ENCODE results near the gene TEK. TPM values are rescaled to one million over a fixed set of nuclear protein-coding genes. Genes with fewer than 3 reads are reported as not detected.

The TEK gene
- total and polyA plus RNA-seq, 9 donors = 2.0 to 22.2 (median 4.0) TPM

GRCh38 chr9:27073841-27074728 is 34.9 kb upstream of the TEK start:
- H3K4me3 ChIP-seq = no peak overlapping the region
- DNase-seq = no peak
- 74 to 77% (median 74%) methylated on average over 3 to 4 of the region's 4 CpGs for WGBS, 3 donors
- TF ChIP-seq, protein P1, sequence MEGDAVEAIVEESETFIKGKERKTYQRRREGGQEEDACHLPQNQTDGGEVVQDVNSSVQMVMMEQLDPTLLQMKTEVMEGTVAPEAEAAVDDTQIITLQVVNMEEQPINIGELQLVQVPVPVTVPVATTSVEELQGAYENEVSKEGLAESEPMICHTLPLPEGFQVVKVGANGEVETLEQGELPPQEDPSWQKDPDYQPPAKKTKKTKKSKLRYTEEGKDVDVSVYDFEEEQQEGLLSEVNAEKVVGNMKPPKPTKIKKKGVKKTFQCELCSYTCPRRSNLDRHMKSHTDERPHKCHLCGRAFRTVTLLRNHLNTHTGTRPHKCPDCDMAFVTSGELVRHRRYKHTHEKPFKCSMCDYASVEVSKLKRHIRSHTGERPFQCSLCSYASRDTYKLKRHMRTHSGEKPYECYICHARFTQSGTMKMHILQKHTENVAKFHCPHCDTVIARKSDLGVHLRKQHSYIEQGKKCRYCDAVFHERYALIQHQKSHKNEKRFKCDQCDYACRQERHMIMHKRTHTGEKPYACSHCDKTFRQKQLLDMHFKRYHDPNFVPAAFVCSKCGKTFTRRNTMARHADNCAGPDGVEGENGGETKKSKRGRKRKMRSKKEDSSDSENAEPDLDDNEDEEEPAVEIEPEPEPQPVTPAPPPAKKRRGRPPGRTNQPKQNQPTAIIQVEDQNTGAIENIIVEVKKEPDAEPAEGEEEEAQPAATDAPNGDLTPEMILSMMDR (IDR thresholded peaks at IDR 0.05) = no peak
- TF ChIP-seq EP300 (IDR thresholded peaks at IDR 0.05) (no peak), POLR2A (IDR thresholded peaks at IDR 0.05) (no peak)
- no peaks in the 10 kb centered on the region for H3K4me1 ChIP-seq (ENCODE audit: insufficient read depth)
- intact Hi-C loops (cut with DNase I) = no loop called here
- no peak overlapping the region for H3K27ac ChIP-seq
- H3K9me3 ChIP-seq = no peaks in the 10 kb centered on the region
- H3K27me3 ChIP-seq = no peaks in the 10 kb centered on the region
- no peaks in the 10 kb centered on the region for H3K36me3 ChIP-seq

DNA sequence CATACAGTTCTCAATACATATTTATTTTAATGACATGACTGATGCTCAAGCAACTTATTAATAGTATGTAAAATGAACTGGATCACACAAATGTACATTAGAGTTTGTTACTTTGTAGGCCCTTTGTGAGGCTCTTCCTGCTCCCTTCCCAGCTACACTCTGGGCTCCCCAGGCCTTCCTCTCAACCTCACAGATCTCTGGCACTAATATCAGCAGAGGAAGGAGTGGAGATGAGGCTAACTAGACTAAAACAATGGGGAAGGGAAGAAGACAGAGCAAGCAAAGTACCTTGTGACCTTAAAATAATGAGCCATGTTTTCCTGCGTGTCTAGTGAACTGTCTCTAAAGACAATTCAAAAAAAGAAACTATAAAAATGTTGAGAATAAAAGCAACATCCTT is 30.3 kb upstream of the TEK start:
- no peak overlapping the region for H3K27ac ChIP-seq
- no peak for DNase-seq
- intact Hi-C loops (cut with DNase I) = no loop called here
- no peaks in the 10 kb centered on the region for H3K36me3 ChIP-seq
- TF ChIP-seq, protein P1 (IDR thresholded peaks at IDR 0.05) = no peak
- no peak for TF ChIP-seq POLR2A (IDR thresholded peaks at IDR 0.05)
- TF ChIP-seq EP300 (IDR thresholded peaks at IDR 0.05) = no peak
- no peak overlapping the region for H3K4me3 ChIP-seq
- no peaks in the 10 kb centered on the region for H3K27me3 ChIP-seq
- no peaks in the 10 kb centered on the region for H3K4me1 ChIP-seq (ENCODE audit: insufficient read depth)
- WGBS, 3 donors = 36 to 65% (median 56%) methylated on average over 1 of the region's 1 CpG
- H3K9me3 ChIP-seq = no peaks in the 10 kb centered on the region

- no peaks in the 10 kb centered on the region for H3K9me3 ChIP-seq
- DNase-seq = no peak
- intact Hi-C loops (cut with DNase I) = no loop called here
- H3K36me3 ChIP-seq = no peaks in the 10 kb centered on the region
- no peak overlapping the region for H3K4me3 ChIP-seq
- TF ChIP-seq POLR2A (IDR thresholded peaks at IDR 0.05) (no peak), EP300 (IDR thresholded peaks at IDR 0.05) (no peak)
- TF ChIP-seq, protein P1 (IDR thresholded peaks at IDR 0.05) = no peak
- H3K4me1 ChIP-seq (ENCODE audit: insufficient read depth) = peaks cover 3% of the 10 kb centered on the region
- no peaks in the 10 kb centered on the region for H3K27me3 ChIP-seq
- 16 to 18% (median 17%) methylated on average over 5 of the region's 5 CpGs for whole genome bisulfite sequencing, 3 donors
- no peak overlapping the region for H3K27ac ChIP-seq
These were observed 23.6 kb upstream of the TEK start for GRCh38 chr9:27085456-27085855.

DNA sequence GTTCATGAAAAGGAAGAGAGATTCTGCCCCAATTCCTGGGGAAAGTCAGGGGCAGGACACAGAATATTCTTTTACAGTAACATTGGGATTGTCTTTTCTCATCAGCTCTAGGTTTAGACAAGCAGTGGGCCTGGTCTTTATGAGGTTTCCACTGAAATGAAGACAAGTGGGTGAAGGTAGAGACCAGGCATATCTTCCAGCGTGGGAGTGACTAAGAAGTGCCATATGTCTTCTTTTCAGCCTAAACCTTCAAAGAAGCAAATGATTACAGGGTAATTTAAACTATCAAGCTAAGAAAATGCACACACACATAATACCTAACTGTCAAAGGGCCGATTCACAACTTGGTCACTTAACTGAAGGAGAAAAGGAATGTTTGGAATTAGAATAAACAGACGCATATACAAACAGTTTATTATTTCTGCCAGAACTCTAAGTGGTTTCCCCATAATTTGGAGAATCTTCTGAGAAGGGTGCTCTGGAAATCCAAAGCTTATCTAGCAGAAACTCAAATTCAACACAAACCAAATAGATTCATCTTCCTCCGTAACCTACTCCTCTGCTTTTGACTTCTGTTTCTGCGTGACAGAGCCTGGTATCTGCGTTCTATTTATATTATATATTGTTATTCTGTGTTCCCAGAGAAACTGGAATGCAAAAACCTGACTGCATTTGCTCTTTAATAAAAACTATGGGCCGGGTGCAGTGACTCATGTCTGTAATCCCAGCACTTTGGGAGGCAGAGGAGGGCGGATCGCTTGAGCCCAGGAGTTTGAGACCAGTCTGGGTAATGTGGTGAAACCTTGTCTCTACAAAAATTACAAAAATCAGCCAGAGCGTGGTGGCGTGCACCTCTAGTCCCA is 22.0 kb upstream of the TEK start:
- intact Hi-C loops (cut with DNase I) = no loop called here
- H3K9me3 ChIP-seq = no peaks in the 10 kb centered on the region
- peak overlapping the region in 1 of 2 donors; percentile 2 for H3K27ac ChIP-seq
- no peak for DNase-seq
- H3K27me3 ChIP-seq = no peaks in the 10 kb centered on the region
- no peak for TF ChIP-seq EP300 (IDR thresholded peaks at IDR 0.05)
- no peaks in the 10 kb centered on the region for H3K36me3 ChIP-seq
- no peak overlapping the region for H3K4me3 ChIP-seq
- H3K4me1 ChIP-seq (ENCODE audit: insufficient read depth) = peaks cover 3% of the 10 kb centered on the region
- 13 to 28% (median 19%) methylated on average over 11 of the region's 11 CpGs for WGBS, 3 donors
